HEK293 (cell line): Measurements from ENCODE around the gene HIF3A.

Experiments used
- ATF2 ChIP-seq: fragments of 450-650 bp; formaldehyde crosslinking; IDR thresholded peaks from 2 replicates; pipeline ENCODE4 v1.5.1; 2016; ENCODE audit warnings: missing biosample characterization, missing genetic modification characterization, low read depth
- CTCF ChIP-seq: fragments of 450-650 bp; formaldehyde crosslinking; IDR thresholded peaks from 2 replicates; pipeline ENCODE4 v1.5.1; 2016; ENCODE audit warnings: missing biosample characterization, missing genetic modification characterization
- PBX3 ChIP-seq: sonication (generic); formaldehyde crosslinking; IDR thresholded peaks from 2 replicates; pipeline ENCODE4 v1.8.1; 2022; ENCODE audit warnings: mild to moderate bottlenecking, moderate library complexity, missing genetic modification reagents
- ZNF350 ChIP-seq: fragments of 450-650 bp; formaldehyde crosslinking; IDR thresholded peaks from 2 replicates; pipeline ENCODE4 v1.5.0; 2017; ENCODE audit warnings: missing biosample characterization, mild to moderate bottlenecking, missing genetic modification characterization
- ZNF658 ChIP-seq: fragments of 450-650 bp; formaldehyde crosslinking; IDR thresholded peaks from 2 replicates; pipeline ENCODE4; 2016; ENCODE audit warnings: missing biosample characterization, missing genetic modification characterization
- ZNF670 ChIP-seq: fragments of 450-650 bp; formaldehyde crosslinking; IDR thresholded peaks from 2 replicates; pipeline ENCODE4 v1.5.1; 2016; ENCODE audit warnings: missing biosample characterization, missing genetic modification characterization, low read depth
- ZNF777 ChIP-seq: fragments of 450-650 bp; formaldehyde crosslinking; IDR thresholded peaks from 2 replicates; pipeline ENCODE4 v1.5.1; 2017; ENCODE audit warnings: missing biosample characterization, missing genetic modification characterization, borderline replicate concordance

- TF ChIP-seq CTCF (tag by site-specific recombination) (no peak), PBX3 (CRISPR knock-in tag) (no peak), ZNF350 (tag by site-specific recombination) (no peak), ATF2 (no peak), ZNF777 (no peak), ZNF670 (tag by site-specific recombination) (no peak), ZNF658 (tag by site-specific recombination) (no peak)
Measured at GRCh38 chr19:46339446-46339845, 42.6 kb downstream of the HIF3A start.
